Measurements from ENCODE around the gene CA4. TPM values are rescaled to one million over a fixed set of nuclear protein-coding genes. Genes with fewer than 3 reads are reported as not detected.
A peak's percentile ranks its signal among the peaks of the same experiment; 100 is the strongest.

Gene CA4
- total RNA-seq, 2 experiments from 2014 or later, result not detected

DNA sequence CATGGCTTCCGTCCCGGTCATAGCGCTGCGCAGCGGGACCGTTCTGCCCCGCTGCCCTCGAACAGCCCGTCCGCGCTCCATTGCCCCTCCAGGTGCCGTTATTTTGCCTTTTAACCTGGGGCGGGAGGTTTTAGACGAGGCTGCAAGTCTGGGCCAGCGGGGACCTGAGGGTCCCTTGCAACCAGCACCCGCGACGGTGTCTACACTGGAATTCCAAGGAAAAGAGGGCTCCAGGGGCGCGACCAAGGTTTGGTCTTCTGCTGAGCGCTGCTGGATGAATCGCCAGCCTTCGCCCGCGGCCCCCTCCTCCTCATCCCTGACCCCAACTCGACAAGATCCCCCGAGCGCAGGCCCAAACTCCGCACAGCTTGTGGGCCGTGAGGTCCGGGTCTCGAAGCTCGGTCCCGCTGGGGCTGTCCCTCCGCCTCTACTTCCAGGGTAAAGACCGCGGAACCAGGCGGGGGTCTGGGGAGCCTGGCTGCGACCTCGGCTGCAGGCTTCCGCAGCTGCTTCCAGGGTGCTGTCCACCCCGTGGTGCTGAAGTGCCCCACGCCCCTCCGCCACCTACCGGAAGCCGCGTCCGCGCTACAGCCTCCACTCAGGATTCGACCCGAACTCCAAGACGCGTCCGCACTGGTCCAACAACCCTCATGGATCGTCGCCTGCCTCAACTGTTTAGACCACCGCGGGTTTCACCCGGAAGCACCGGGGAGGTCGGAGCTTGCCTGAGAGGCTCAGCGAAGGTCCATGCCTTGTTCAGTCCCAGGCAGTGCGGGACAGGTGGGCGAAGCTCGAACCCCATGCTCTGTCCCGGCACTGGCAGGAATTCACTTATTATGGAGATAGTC, 10.1 kb upstream of the CA4 start:
- H3K27ac Mint-ChIP-seq, result no peak overlapping the region
- ATAC-seq, result peak; percentile 41

DNA sequence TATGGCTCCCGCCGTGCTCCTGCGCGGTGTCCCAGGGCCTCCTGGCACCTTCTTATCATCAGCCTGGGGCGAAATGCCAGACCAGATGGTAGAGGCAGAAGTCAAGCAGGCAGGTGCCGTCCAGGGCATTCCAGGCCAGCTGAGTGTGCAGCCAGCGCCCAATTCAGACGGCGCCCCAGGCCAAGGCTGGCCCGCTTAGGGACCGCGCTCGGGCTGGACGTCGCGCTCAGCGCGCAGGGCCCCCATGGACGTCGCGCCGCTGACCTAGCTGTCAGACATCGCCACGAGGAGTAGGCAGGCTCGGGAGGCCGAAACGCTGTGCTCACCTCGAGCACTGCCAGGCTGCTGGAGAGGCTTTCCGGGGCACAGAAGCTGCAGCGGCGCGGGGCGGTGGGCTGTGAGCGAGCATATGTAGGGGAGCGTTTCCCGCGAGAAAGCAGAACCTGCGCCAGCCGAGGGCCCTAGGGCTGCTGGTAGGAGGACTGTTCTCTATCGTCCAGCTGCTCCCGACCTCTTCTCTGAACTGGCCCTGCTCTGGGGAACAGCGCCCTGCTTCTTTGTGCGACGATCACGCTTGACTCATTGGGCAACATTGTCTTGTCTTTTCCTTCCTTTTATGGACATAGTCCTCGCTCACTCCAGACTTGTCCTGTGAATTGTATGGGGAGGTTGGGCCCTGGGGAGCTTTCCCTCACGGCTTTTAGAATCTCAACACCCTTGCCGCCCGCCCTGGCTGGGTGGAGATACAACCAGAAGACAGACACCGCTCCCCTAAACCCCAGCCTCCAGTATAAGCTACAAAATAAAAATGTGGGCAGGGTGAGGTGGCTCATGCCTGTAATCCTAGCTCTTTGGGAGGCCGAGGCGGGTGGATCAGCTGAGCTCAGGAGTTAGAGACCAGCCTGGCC, 8.4 kb upstream of the CA4 start:
- H3K27ac Mint-ChIP-seq, result no peak overlapping the region
- TF ChIP-seq CTCF (IDR thresholded peaks at IDR 0.05), result no peak
- H3K27me3 Mint-ChIP-seq, result peaks cover 83% of the 10 kb centered on the region
- ChIA-PET CTCF (interaction anchor here (0.7 to 5.1 kb wide), 10 partner anchors 10 to 428 kb away, joined by 3 to 34 read pairs (median 4); partner anchors contain the start of gene CA4), POLR2A (interaction anchor here (0.8 kb wide), 1 partner anchor 10 kb away, joined by 3 read pairs; no protein-coding TSS in a partner anchor)
- no peaks in the 10 kb centered on the region for H3K9me3 Mint-ChIP-seq
- peaks cover 12% of the 10 kb centered on the region for H3K4me1 Mint-ChIP-seq (ENCODE audit: low read depth)
- no peaks in the 10 kb centered on the region for H3K36me3 Mint-ChIP-seq (ENCODE audit: low read depth)
- ATAC-seq (no peak), DNase-seq (no peak)
- intact Hi-C loops (cut with micrococcal nuclease), result loop anchor here (10.0 kb wide), 1 partner anchor 293 kb away; no protein-coding TSS in a partner anchor
- no peak overlapping the region for H3K4me3 Mint-ChIP-seq

More for the DNA sequence above, 10.1 kb upstream of the CA4 start:
- TF ChIP-seq CTCF (IDR thresholded peaks at IDR 0.05), result peak; percentile 47
- DNase-seq, result peak; percentile 71
- H3K36me3 Mint-ChIP-seq (ENCODE audit: low read depth), result no peaks in the 10 kb centered on the region
- intact Hi-C loops (cut with micrococcal nuclease), result loop anchor here (10.0 kb wide), 1 partner anchor 295 kb away; no protein-coding TSS in a partner anchor
- H3K4me1 Mint-ChIP-seq (ENCODE audit: low read depth), result peaks cover 25% of the 10 kb centered on the region
- ChIA-PET POLR2A (no interaction called here), CTCF (interaction anchor here (1.0 to 5.1 kb wide), 4 partner anchors 8 to 285 kb away, joined by 3 to 34 read pairs (median 18); partner anchors contain the start of gene CA4)
- H3K4me3 Mint-ChIP-seq, result no peak overlapping the region
- peaks cover 79% of the 10 kb centered on the region for H3K27me3 Mint-ChIP-seq
- H3K9me3 Mint-ChIP-seq, result no peaks in the 10 kb centered on the region

DNA sequence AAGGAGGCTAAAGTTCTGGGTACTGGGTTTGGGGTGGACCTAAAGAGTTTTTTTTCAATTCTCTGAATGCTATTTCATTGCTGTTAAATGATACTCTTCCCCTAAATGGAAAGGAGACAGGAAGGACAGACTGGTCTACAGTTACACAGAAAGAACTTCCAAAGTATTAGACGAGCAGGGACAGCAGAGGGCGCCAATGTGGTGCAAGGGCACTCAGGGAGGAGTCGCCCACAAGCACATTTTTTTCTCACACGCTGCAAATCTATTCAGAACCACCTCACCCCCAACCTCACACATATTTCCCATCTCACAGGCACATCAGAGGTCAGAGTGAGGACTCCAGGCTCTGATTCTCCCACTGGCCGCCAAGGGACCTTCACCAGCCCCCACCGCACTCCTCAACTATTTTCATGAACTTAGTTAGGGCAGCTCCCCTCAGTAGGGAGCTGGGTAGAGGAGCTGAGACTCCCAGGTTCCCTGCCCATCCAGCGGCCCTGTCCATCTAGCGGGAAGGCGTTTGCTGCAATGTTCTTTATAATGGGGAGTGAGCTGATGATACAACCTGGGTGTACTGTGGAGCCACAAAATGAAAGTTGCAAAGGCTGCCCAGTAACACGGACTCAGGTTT, 6.8 kb upstream of the CA4 start:
- ATAC-seq (peak; percentile 85), DNase-seq (peak; percentile 94)
- ChIA-PET POLR2A (interaction anchor here (0.6 kb wide), 1 partner anchor 128 kb away, joined by 3 read pairs; no protein-coding TSS in a partner anchor), CTCF (interaction anchor here (0.9 to 5.1 kb wide), 8 partner anchors 9 to 278 kb away, joined by 3 to 34 read pairs (median 4); partner anchors contain the start of gene CA4)
- H3K36me3 Mint-ChIP-seq (ENCODE audit: low read depth), result no peaks in the 10 kb centered on the region
- peaks cover 89% of the 10 kb centered on the region for H3K27me3 Mint-ChIP-seq
- peaks cover 12% of the 10 kb centered on the region for H3K4me1 Mint-ChIP-seq (ENCODE audit: low read depth)
- intact Hi-C loops (cut with micrococcal nuclease), result loop anchor here (10.0 kb wide), 1 partner anchor 292 kb away; no protein-coding TSS in a partner anchor
- H3K9me3 Mint-ChIP-seq, result no peaks in the 10 kb centered on the region
- peak; percentile 76 for TF ChIP-seq CTCF (IDR thresholded peaks at IDR 0.05)
- H3K4me3 Mint-ChIP-seq, result peak overlapping the region; percentile 30
- H3K27ac Mint-ChIP-seq, result no peak overlapping the region

DNA sequence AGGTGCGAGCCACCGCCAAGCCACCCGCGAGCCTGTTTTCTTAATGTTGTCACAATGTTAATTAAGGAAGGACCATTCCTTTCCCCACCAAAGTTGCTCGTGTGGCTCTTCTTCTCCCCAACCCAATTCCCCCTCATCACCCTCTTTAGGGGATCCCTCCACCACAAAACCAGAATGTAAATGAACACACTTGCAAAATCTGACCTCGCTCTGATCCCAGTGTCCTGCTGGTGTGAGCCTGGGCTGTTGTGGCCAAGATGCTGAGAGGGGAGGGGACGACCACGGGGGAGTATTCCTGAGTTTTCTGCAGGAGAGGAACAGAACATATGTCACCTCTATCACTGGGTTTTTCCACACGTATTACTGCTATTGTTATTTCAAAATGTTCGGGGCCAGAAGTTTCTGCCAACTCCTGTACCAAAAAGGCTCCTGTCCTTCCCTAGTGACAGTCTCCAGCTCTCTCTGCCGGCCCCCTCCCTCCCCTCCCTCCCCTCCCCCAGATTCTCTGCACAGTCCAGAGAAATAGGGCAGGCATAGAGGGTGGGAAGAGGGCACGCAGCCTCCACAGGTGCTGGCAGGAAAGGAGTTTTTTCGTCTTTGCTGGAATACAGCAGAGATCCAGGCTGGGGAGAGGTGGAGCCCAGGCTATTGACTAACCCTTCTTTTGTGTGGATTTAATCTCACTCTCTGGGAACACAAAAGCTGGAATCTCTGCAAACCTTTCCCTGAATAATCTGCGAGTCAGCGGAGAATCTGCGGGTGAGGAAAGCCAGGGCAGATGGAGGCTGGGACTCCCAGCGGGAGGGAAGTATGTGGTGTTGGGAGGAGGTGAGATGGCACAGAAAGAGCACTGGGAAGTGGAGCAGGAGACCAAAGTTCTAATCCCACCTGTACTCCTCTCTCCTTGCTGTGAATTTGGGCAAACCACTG, 4.5 kb upstream of the CA4 start:
- ATAC-seq (no peak), DNase-seq (no peak)
- no peak overlapping the region for H3K4me3 Mint-ChIP-seq
- POLR2A ChIA-PET, result interaction anchor here (1.0 kb wide), 1 partner anchor 14 kb away, joined by 4 read pairs; no protein-coding TSS in a partner anchor
- H3K27ac Mint-ChIP-seq, result no peak overlapping the region
- peaks cover 13% of the 10 kb centered on the region for H3K4me1 Mint-ChIP-seq (ENCODE audit: low read depth)
- TF ChIP-seq CTCF (IDR thresholded peaks at IDR 0.05), result no peak
- intact Hi-C loops (cut with micrococcal nuclease), result loop anchor here (10.0 kb wide), 1 partner anchor 290 kb away; no protein-coding TSS in a partner anchor
- H3K36me3 Mint-ChIP-seq (ENCODE audit: low read depth), result no peaks in the 10 kb centered on the region
- CTCF ChIA-PET, result no interaction called here
- H3K9me3 Mint-ChIP-seq, result no peaks in the 10 kb centered on the region
- peaks cover 79% of the 10 kb centered on the region for H3K27me3 Mint-ChIP-seq

Measured in activated CD8-positive, alpha-beta T cell treated with anti-CD3 and anti-CD28 coated beads for 36 hours (primary cell).